HepG2 (cell line): Measurements from ENCODE around the gene ASCC3. TPM values are rescaled to one million over a fixed set of nuclear protein-coding genes. Genes with fewer than 3 reads are reported as not detected.

Experiments used
- ATAC-seq: fragments of 200-7000 bp; cut with Tn5 transposase; 3 replicates; pipeline ENCODE4 v1.9.1; 2020; ENCODE audit warnings: mild to moderate bottlenecking, moderate library complexity
- BruUV-seq: library from RNA; stranded (reverse); fragments of 400-500 nt; replicated peaks from 2 replicates; lab custom pipeline; 2021; lab: Mats Ljungman, UMichigan
- CTCF ChIA-PET: fragments of 300-600 bp; formaldehyde crosslinking; extraction: SDS; loops from one replicate; lab custom pipeline; 2021; ENCODE audit warnings: low total read pairs, inconsistent platforms, low intra/inter-chr PET ratio; lab: Yijun Ruan, JAX
- POLR2A ChIA-PET: fragments of 350-600 bp; sonication (Branson Sonifier 250); formaldehyde crosslinking; loops from one replicate; lab custom pipeline; 2020; ENCODE audit warnings: antibody characterized with exemption, inconsistent platforms; lab: Yijun Ruan, JAX
- DNase-seq: peaks from one replicate; pipeline ENCODE4 v3.0.0-alpha.2; 2015; ENCODE audit warnings: low spot score
- FAIRE-seq: peaks from 3 replicates; lab custom pipeline; 2011; peaks lifted over from hg19 to GRCh38; lab: Jason Lieb, UNC
- H2AFZ ChIP-seq: one replicate; pipeline ENCODE4 v1.6.1; 2011; ENCODE audit warnings: low read length, inconsistent platforms
- H3K27ac ChIP-seq: fragments of 300-600 bp; 3 replicates; pipeline ENCODE4 v1.8.0; 2011; ENCODE audit warnings: mixed run types, mild to moderate bottlenecking, mixed read lengths, low read length, inconsistent platforms; ENCODE audit not compliant: insufficient read depth; ENCODE audit errors: extremely low read length
- H3K27me3 ChIP-seq, 2 experiments: fragments of 200-600 bp in 1 of 2; 2 replicates in 1 of 2; 3 replicates in 1 of 2; pipeline versions ENCODE4 v1.6.0 to v1.8.0; 2011; ENCODE audit warnings: low read length in 2 of 2, mild to moderate bottlenecking in 2 of 2, moderate library complexity in 2 of 2, inconsistent platforms in 1 of 2; ENCODE audit not compliant: insufficient read depth in 2 of 2, control insufficient read depth in 1 of 2
- H3K36me3 ChIP-seq, 2 experiments: fragments of 200-600 bp in 1 of 2; replicated peaks in 1 of 2; 2 replicates in 1 of 2; 3 replicates in 1 of 2; pipeline versions ENCODE4 v1.5.1 to v1.8.0; 2011; ENCODE audit warnings: low read length in 2 of 2, inconsistent platforms in 1 of 2; ENCODE audit not compliant: insufficient read depth in 2 of 2, control insufficient read depth in 1 of 2
- H3K4me1 ChIP-seq: 2 replicates; pipeline ENCODE4 v1.5.1; 2012; ENCODE audit warnings: low read length, inconsistent platforms; ENCODE audit not compliant: insufficient read depth
- H3K4me2 ChIP-seq: 2 replicates; pipeline ENCODE4 v1.6.0; 2011; ENCODE audit warnings: low read depth, low read length, inconsistent platforms
- H3K4me3 ChIP-seq, 3 experiments: fragments of 200-600 bp in 1 of 3; sonication (generic), shearing (Covaris generic) in 1 of 3; replicated peaks in 1 of 3; 2 replicates each; pipeline ENCODE4 v1.5.1; 2011 to 2016; ENCODE audit warnings: low read length in 3 of 3, inconsistent platforms in 2 of 3, low read depth in 2 of 3, mild to moderate bottlenecking in 2 of 3, control low read depth in 1 of 3, mixed read lengths in 1 of 3; ENCODE audit not compliant: insufficient read depth in 1 of 3
- H3K79me2 ChIP-seq: one replicate; pipeline ENCODE4 v1.6.1; 2011; ENCODE audit warnings: low read length, inconsistent platforms; ENCODE audit not compliant: insufficient read depth
- H3K9ac ChIP-seq: 2 replicates; pipeline ENCODE4 v1.6.0; 2011; ENCODE audit warnings: mild to moderate bottlenecking, low read depth, low read length, inconsistent platforms; ENCODE audit not compliant: insufficient read depth
- H3K9me3 ChIP-seq: 2 replicates; pipeline ENCODE4 v1.5.1; 2012; ENCODE audit warnings: mild to moderate bottlenecking, low read length
- H4K20me1 ChIP-seq: 2 replicates; pipeline ENCODE4 v1.6.0; 2011; ENCODE audit warnings: inconsistent platforms, mild to moderate bottlenecking, low read length, moderate library complexity; ENCODE audit not compliant: insufficient read depth
- CEBPB ChIP-seq: IDR thresholded peaks from 2 replicates; pipeline ENCODE4 v1.6.1; 2011; ENCODE audit warnings: low read depth, low read length, improper control_type of control experiment, borderline replicate concordance
- EZH2 ChIP-seq: conservative IDR thresholded peaks from 2 replicates; pipeline ENCODE4 v1.6.1; 2012; ENCODE audit warnings: mild to moderate bottlenecking, low read depth, low read length, moderate library complexity
- NFRKB ChIP-seq: fragments of 450-650 bp; IDR thresholded peaks from 2 replicates; pipeline ENCODE4 v1.6.1; 2017
- ZNF335 ChIP-seq: sonication (generic); formaldehyde crosslinking; IDR thresholded peaks from 2 replicates; pipeline ENCODE4 v1.4.0; 2020; ENCODE audit warnings: missing genetic modification reagents
- ZNF567 ChIP-seq: sonication (generic); formaldehyde crosslinking; IDR thresholded peaks from 2 replicates; pipeline ENCODE4 v1.8.1; 2023; ENCODE audit warnings: mild to moderate bottlenecking, missing genetic modification reagents, borderline replicate concordance
- ZNF777 ChIP-seq: sonication (generic); formaldehyde crosslinking; IDR thresholded peaks from 2 replicates; pipeline ENCODE4 v1.4.0; 2020; ENCODE audit warnings: missing genetic modification reagents
- ZNF841 ChIP-seq: sonication (generic); formaldehyde crosslinking; IDR thresholded peaks from 2 replicates; pipeline ENCODE4 v1.8.1; 2023; ENCODE audit warnings: missing genetic modification reagents, borderline replicate concordance
- WGBS: methylation state at CpG from one replicate; pipeline ENCODE4 v1.1.6; 2017; ENCODE audit warnings: low lambda C conversion rate; 5-methylcytosine and 5-hydroxymethylcytosine counted together
- in situ Hi-C: cut with HindIII; loops from 2 replicates; pipeline ENCODE4 v1.10.0; 2017; ENCODE audit warnings: low pct_unique_long_range_greater_than_20kb; ENCODE audit not compliant: extremely low pct_ligation_motif_present
- intact Hi-C: fragments of 100-400 bp; cut with micrococcal nuclease; formaldehyde crosslinking; loops from one replicate; pipeline ENCODE4 v1.10.0; 2022; ENCODE audit not compliant: unreplicated experiment
- polyA plus RNA-seq, 8 experiments: library from polyadenylated mRNA; depleted of rRNA in 3 of 8; stranded (reverse) in 7 of 8; unstranded in 1 of 8; fragments of >200 nt; fragmentation: Illumina TruSeq in 4 of 8; extraction: Trizol in 4 of 8; gene quantifications; 2 replicates each; pipeline versions ENCODE4 v1.2.1 to v1.2.3, GENCODE V29; 2011 to 2016; ENCODE audit warnings: low read depth in 4 of 8, missing spikeins in 1 of 8, mixed read lengths in 1 of 8; ENCODE audit not compliant: insufficient read depth in 1 of 8
- total RNA-seq, 5 experiments: library from RNA; depleted of rRNA; stranded (reverse); fragments of >200 nt; fragmentation: Illumina TruSeq; extraction: Trizol; gene quantifications; 2 replicates each; pipeline ENCODE4 v1.2.3, GENCODE V29; 2016; ENCODE audit warnings: low read depth in 1 of 5

ASCC3 gene
- total and polyA plus RNA-seq, 2 of the 13 experiments (the other 11 are each of a cell fraction or from before 2014, with no cell fraction given): 23.1 to 55.7 TPM

DNA sequence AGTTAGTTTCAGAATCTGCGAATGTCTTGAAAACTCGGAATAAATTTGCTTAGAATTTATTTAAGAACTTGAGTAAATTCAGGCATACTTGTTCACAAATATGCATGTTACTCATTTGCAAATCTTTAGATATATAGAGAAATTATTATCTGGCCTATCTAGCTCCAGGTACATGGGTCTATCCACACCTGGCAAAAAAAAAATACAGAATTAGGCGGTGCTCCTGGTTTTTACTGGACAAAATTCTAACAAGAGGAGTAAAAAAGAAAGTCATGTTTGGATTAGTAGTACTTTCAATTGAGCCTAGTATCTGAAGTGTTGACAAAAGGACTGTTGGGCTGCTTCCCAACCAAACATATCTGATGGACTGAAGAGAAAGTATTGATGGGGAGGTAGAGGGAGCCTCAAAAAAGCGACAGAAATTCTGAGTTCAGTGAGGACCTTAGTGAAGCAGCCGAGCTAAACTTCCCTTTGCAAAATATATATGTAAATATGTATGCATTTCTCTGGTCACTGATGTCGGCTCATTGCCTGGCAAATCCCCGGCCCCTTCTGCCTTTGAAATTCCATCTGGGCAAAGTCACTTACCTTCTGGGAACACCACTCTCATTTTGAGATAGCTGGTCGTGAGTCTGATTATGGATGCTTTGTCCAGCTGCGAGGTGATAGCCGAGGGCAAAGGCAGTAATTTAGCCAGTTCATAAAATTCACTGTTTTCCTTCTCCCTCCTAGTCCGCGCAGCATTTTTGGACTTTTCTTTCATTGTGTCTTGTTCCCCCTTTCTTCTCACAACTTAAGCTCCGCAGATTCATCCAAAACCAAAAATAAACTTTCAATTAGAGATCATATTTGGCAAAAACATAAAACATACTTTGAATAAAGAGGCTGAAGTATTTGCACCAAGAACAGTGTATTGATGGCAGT, 418.2 kb downstream of the ASCC3 start:
- DNase-seq (no peak), FAIRE-seq (no peak), ATAC-seq (no peak)
- no peak overlapping the region for H3K9ac ChIP-seq
- H4K20me1 ChIP-seq: no peaks in the 10 kb centered on the region
- 28% methylated on average over 13 of the region's 13 CpGs for WGBS
- H3K4me3 ChIP-seq: no peak overlapping the region
- no peak overlapping the region for H3K4me2 ChIP-seq
- peaks cover 6 to 54% of the 10 kb centered on the region in 2 experiments for H3K27me3 ChIP-seq
- POLR2A ChIA-PET: no interaction called here
- H3K4me1 ChIP-seq: peaks cover 14% of the 10 kb centered on the region; the same call in 1 of the 2 replicates
- no peaks in the 10 kb centered on the region for H3K9me3 ChIP-seq
- H3K36me3 ChIP-seq: no peaks in the 10 kb centered on the region
- BruUV-seq: no TSS peak
- intact Hi-C loops: no loop called here
- H3K27ac ChIP-seq: no peak overlapping the region
- no peaks in the 10 kb centered on the region for H3K79me2 ChIP-seq
- CTCF ChIA-PET: no interaction called here
- no peak overlapping the region for H2AFZ ChIP-seq
- TF ChIP-seq NFRKB: no peak
- in situ Hi-C loops: no loop called here

DNA sequence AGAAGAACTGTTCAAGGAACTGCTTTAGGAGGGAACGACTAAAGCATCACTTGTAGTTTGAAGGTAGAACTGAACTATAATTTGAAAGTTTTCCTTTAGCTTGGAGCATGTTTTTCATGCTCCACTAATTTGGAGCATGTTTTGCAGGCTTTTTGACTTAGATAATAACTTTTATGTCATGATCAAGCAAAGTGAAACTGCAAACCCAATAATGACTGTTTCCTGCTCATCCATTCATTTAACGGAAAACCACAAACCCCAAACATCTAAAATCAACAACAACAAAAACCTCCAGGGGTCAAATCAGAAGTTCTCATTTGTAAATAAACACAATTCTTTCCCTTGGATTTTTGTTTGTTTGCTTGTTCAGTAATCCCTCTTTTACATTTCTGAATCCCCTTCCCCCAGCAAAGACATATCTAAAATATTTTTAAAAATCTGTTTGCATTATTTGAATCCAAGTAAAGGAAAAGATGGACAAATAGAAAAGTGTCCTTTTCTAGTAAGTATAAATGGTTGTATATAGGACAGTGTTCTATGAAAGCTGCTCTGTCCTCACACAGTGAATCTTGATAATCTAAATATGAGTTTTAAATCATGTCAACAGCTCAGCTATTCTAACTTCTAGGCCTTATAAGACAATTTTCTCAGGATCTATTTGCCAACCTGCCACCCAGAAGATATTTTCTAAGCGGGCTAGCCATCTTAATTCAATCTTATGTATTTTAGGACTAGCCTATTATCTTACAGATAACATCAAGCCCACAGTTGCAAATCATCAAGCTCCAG, 419.0 kb downstream of the ASCC3 start:
- TF ChIP-seq ZNF777 (CRISPR knock-in tag) (no peak), ZNF841 (no peak), CEBPB (no peak), ZNF567 (CRISPR knock-in tag) (no peak), EZH2 (0 out of 2 replicates have a peak, but pooled peaks have one; percentile 31), ZNF335 (CRISPR knock-in tag) (no peak)
- intact Hi-C loops: no loop called here
- FAIRE-seq (no peak), ATAC-seq (no peak), DNase-seq (no peak)
- no peaks in the 10 kb centered on the region for H4K20me1 ChIP-seq
- H3K36me3 ChIP-seq: no peaks in the 10 kb centered on the region
- H3K4me2 ChIP-seq: no peak overlapping the region
- H3K27me3 ChIP-seq: peaks cover 9 to 50% of the 10 kb centered on the region in 2 experiments
- ChIA-PET POLR2A (no interaction called here), CTCF (no interaction called here)
- H2AFZ ChIP-seq: no peak overlapping the region
- 3% methylated on average over 3 of the region's 3 CpGs for WGBS
- BruUV-seq: no TSS peak
- no peak overlapping the region for H3K9ac ChIP-seq
- H3K79me2 ChIP-seq: no peaks in the 10 kb centered on the region
- peaks cover 9% of the 10 kb centered on the region; the same call in 1 of the 2 replicates for H3K4me1 ChIP-seq
- in situ Hi-C loops: no loop called here
- H3K27ac ChIP-seq: no peak overlapping the region
- H3K4me3 ChIP-seq: no peak overlapping the region
- H3K9me3 ChIP-seq: no peaks in the 10 kb centered on the region
